Testis (tissue), 3 donors: ENCODE results near the gene ZBTB5. TPM values are rescaled to one million over a fixed set of nuclear protein-coding genes. Genes with fewer than 3 reads are reported as not detected.
A peak's percentile ranks its signal among the peaks of the same experiment; 100 is the strongest.

Experiments used
- DNase-seq: peaks from one replicate; pipeline ENCODE4 v3.0.0-alpha.2; 2019
- H3K27ac ChIP-seq, 2 donors: fragments of 200-600 bp; sonication (generic); one replicate each; pipeline ENCODE4 v1.5.1; 2019
- H3K27me3 ChIP-seq: fragments of 200-600 bp; sonication (generic); one replicate; pipeline ENCODE4 v1.5.1; 2019
- H3K36me3 ChIP-seq: fragments of 200-600 bp; sonication (generic); one replicate; pipeline ENCODE4 v1.5.1; 2017; ENCODE audit warnings: low read depth; ENCODE audit errors: missing control alignments
- H3K4me1 ChIP-seq: fragments of 200-600 bp; sonication (generic); one replicate; pipeline ENCODE4 v1.5.1; 2019
- H3K4me3 ChIP-seq, 2 donors: fragments of 200-600 bp; sonication (generic); one replicate each; pipeline ENCODE4 v1.5.1; 2017 to 2019
- H3K9me3 ChIP-seq: fragments of 200-600 bp; sonication (generic); one replicate; pipeline ENCODE4 v1.5.1; 2017
- CTCF ChIP-seq, 3 experiments: fragments of 450-650 bp in 2 of 3; fragments of 200-600 bp in 1 of 3; sonication (generic) in 1 of 3; IDR thresholded peaks; one replicate each; pipeline ENCODE4 v1.5.1; 2016 to 2019; ENCODE audit warnings: antibody characterized with exemption in 3 of 3, mild to moderate bottlenecking in 2 of 3, moderate library complexity in 1 of 3
- POLR2A ChIP-seq: fragments of 450-650 bp; IDR thresholded peaks from one replicate; pipeline ENCODE4 v1.6.1; 2017; ENCODE audit warnings: antibody characterized with exemption, mild to moderate bottlenecking, moderate library complexity
- WGBS, 2 donors: methylation state at CpG; one replicate each; pipeline ENCODE4 v1.1.5; 2018; 5-methylcytosine and 5-hydroxymethylcytosine counted together
- intact Hi-C: fragments of 100-400 bp; cut with DNase I; formaldehyde crosslinking; loops from one replicate; pipeline ENCODE4 v1.15.1; 2023; ENCODE audit warnings: low total_unique reads
- polyA plus RNA-seq: library from polyadenylated mRNA; stranded (reverse); fragments of 350-450 nt; fragmentation: Illumina TruSeq; extraction: RNeasy Lipid Tissue Mini Kit (QIAGEN cat#74804); gene quantifications from one replicate; pipeline ENCODE4 v1.2.3, GENCODE V29; 2014; ENCODE audit warnings: low read depth, low replicate concordance; ENCODE audit not compliant: insufficient read depth
- total RNA-seq, 2 donors: library from RNA; depleted of rRNA; stranded (reverse); fragments of >200 nt; gene quantifications; one replicate each; pipeline ENCODE4 v1.2.3, GENCODE V29; 2016

ZBTB5 gene
- total and polyA plus RNA-seq, 3 donors from 2014 or later = 20.4 to 33.8 (median 28.4) TPM

GRCh38 chr9:37425298-37425752 is 39.9 kb downstream of the ZBTB5 start:
- TF ChIP-seq CTCF (IDR thresholded peaks at IDR 0.05) = no peak
- no peak for TF ChIP-seq POLR2A
- H3K4me3 ChIP-seq = no peak overlapping the region
- H3K9me3 ChIP-seq = no peaks in the 10 kb centered on the region
- intact Hi-C loops = no loop called here
- H3K27ac ChIP-seq = peak overlapping the region in 1 of 2 donors; percentile 1
- H3K4me1 ChIP-seq = peaks cover 35% of the 10 kb centered on the region
- H3K36me3 ChIP-seq = no peaks in the 10 kb centered on the region
- DNase-seq = peak; percentile 49
- WGBS, 2 donors = 27 to 100% methylated on average over 2 to 11 of the region's 11 CpGs
- H3K27me3 ChIP-seq = no peaks in the 10 kb centered on the region

- TF ChIP-seq POLR2A (no peak), CTCF (IDR thresholded peaks at IDR 0.05) (no peak)
- no peak for DNase-seq
- WGBS, 2 donors = 61% methylated on average over 17 of the region's 18 CpGs; no CpG with 5 or more reads in 1 of the 2 donors
- peak overlapping the region; percentile 1 to 2 for H3K27ac ChIP-seq
- H3K36me3 ChIP-seq = no peaks in the 10 kb centered on the region
- no peaks in the 10 kb centered on the region for H3K27me3 ChIP-seq
- intact Hi-C loops = no loop called here
- no peak overlapping the region for H3K4me3 ChIP-seq
- no peaks in the 10 kb centered on the region for H3K9me3 ChIP-seq
- peaks cover 33% of the 10 kb centered on the region for H3K4me1 ChIP-seq
These were observed 40.5 kb downstream of the ZBTB5 start for GRCh38 chr9:37424686-37425297.

DNA sequence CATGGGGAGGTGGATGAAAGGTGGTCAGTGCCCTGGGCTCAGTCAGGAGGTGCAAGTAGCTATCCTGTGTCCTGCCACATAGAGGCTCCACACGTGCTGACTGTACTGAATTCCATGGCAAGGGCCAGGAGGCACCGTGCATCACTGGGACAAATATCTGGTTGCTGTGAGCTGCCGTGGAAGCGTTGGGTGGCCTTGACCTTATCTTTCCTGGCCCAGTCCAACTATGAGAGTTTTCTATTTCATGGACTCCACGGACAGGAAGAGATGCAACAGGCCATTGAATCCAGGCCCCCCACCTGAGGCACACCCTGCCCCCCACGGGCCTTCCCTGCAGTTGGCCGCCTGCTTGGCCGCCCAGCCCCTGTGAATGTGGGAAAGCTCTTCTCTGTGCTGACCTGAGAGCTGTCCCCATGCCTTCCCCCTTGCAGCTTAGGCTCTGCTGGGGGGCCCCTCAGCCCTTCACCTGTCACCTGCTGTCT is 41.0 kb downstream of the ZBTB5 start:
- Histone ChIP-seq H3K27me3 (no peaks in the 10 kb centered on the region), H3K27ac (peak overlapping the region; percentile 1 to 2), H3K36me3 (no peaks in the 10 kb centered on the region), H3K9me3 (no peaks in the 10 kb centered on the region), H3K4me3 (no peak overlapping the region), H3K4me1 (peaks cover 33% of the 10 kb centered on the region)
- WGBS, 2 donors = 42 to 53% methylated on average over 3 to 8 of the region's 8 CpGs
- intact Hi-C loops = no loop called here
- DNase-seq = peak; percentile 58
- TF ChIP-seq CTCF (IDR thresholded peaks at IDR 0.05) (no peak), POLR2A (no peak)

- intact Hi-C loops = no loop called here
- Histone ChIP-seq H3K9me3 (no peaks in the 10 kb centered on the region), H3K36me3 (no peaks in the 10 kb centered on the region), H3K4me3 (peak overlapping the region; percentile 78 to 80), H3K4me1 (peaks cover 33% of the 10 kb centered on the region), H3K27ac (no peak overlapping the region), H3K27me3 (no peaks in the 10 kb centered on the region)
- TF ChIP-seq POLR2A (no peak), CTCF (IDR thresholded peaks at IDR 0.05) (no peak)
- DNase-seq = no peak
- WGBS, 2 donors = 35 to 40% methylated on average over 2 of the region's 2 CpGs
These were observed 41.7 kb downstream of the ZBTB5 start for GRCh38 chr9:37423508-37423907.
